Activated gamma-delta T cell treated with anti-CD3 and anti-CD28 coated beads, Interleukin-2, amount 50 U/mL, for 16 hours (primary cell): ENCODE data around the gene MTM1.

ENCODE experiments used
- DNase-seq: peaks from one replicate; pipeline ENCODE4 v3.0.0-alpha.2; 2020; ENCODE audit warnings: low read depth

Gene MTM1

GRCh38 chrX:150719621-150720020 is 151.2 kb downstream of the MTM1 start:
- DNase-seq: no peak
